A549 (cell line): ENCODE measurements around the gene NDEL1. TPM values are rescaled to one million over a fixed set of nuclear protein-coding genes. Genes with fewer than 3 reads are reported as not detected.

ENCODE experiments used
- ATAC-seq, 2 experiments: fragments of 200-7000 bp in 1 of 2; fragments of >200 bp in 1 of 2; cut with Nextera tagmentation in 1 of 2; cut with Tn5 transposase in 1 of 2; 3 replicates each; pipeline versions ENCODE4 v1.8.0 to v1.9.1; 2018 to 2020; ENCODE audit warnings: mild to moderate bottlenecking in 1 of 2, moderate library complexity in 1 of 2
- CTCF ChIA-PET: fragments of 300-600 bp; sonication (Branson Sonifier 250); formaldehyde crosslinking; extraction: SDS; loops from one replicate; lab custom pipeline; 2021; ENCODE audit warnings: antibody characterized with exemption, inconsistent platforms; lab: Yijun Ruan, JAX
- POLR2A ChIA-PET: fragments of 350-600 bp; formaldehyde crosslinking; extraction: SDS; loops from one replicate; lab custom pipeline; 2021; ENCODE audit warnings: antibody characterized with exemption, inconsistent platforms; lab: Yijun Ruan, JAX
- DNase-seq, 2 experiments: peaks; one replicate each; pipeline versions ENCODE4 v3.0.0 to v3.0.0-alpha.2; 2011 to 2016; ENCODE audit warnings: low read depth in 1 of 2, low spot score in 1 of 2
- FAIRE-seq: peaks from 2 replicates; lab custom pipeline; 2011; peaks lifted over from hg19 to GRCh38; lab: Jason Lieb, UNC
- H3K27ac ChIP-seq, 2 experiments: fragments of >200 bp; sonication (Bioruptor Twin); formaldehyde crosslinking; 3 replicates each; pipeline ENCODE4 v1.5.1; 2016 to 2017
- H3K4me1 ChIP-seq: fragments of >200 bp; sonication (Bioruptor Twin); formaldehyde crosslinking; 3 replicates; pipeline ENCODE4 v1.6.1; 2016
- H3K4me2 ChIP-seq: fragments of >200 bp; sonication (Bioruptor Twin); formaldehyde crosslinking; 3 replicates; pipeline ENCODE4 v1.6.1; 2016
- H3K4me3 ChIP-seq: fragments of >200 bp; sonication (Bioruptor Twin); formaldehyde crosslinking; 3 replicates; pipeline ENCODE4 v1.5.1; 2016
- H3K9me3 ChIP-seq: fragments of >200 bp; sonication (Bioruptor Twin); formaldehyde crosslinking; 3 replicates; pipeline ENCODE4 v1.6.1; 2016
- CBX8 ChIP-seq: fragments of 200-600 bp; sonication (generic); IDR thresholded peaks from 2 replicates; pipeline ENCODE4 v1.6.1; 2016
- CHD4 ChIP-seq: fragments of 200-600 bp; sonication (generic); IDR thresholded peaks from 2 replicates; pipeline ENCODE4 v1.6.1; 2016; ENCODE audit warnings: antibody characterized with exemption, mild to moderate bottlenecking, borderline replicate concordance
- CTCF ChIP-seq: fragments of >200 bp; sonication (Bioruptor Twin); formaldehyde crosslinking; IDR thresholded peaks from 3 replicates; pipeline ENCODE4 v1.5.1; 2016
- ELK1 ChIP-seq: fragments of 150-350 bp; IDR thresholded peaks from 2 replicates; pipeline ENCODE4 v1.6.1; 2014; ENCODE audit warnings: low read depth, mild to moderate bottlenecking, low read length
- FOSL2 ChIP-seq, 2 experiments: fragments of 450-650 bp in 1 of 2; fragments of >200 bp in 1 of 2; sonication (Bioruptor Twin) in 1 of 2; formaldehyde crosslinking; IDR thresholded peaks; 2 replicates each; pipeline versions ENCODE4 v1.5.0 to v1.6.1; 2016 to 2020; ENCODE audit warnings: mild to moderate bottlenecking in 1 of 2, moderate library complexity in 1 of 2
- FOXS1 ChIP-seq: fragments of 250-450 bp; sonication (Bioruptor Pico); IDR thresholded peaks from 2 replicates; pipeline ENCODE4 v1.5.0; 2020; ENCODE audit warnings: mild to moderate bottlenecking, moderate library complexity
- HEYL ChIP-seq: fragments of 250-450 bp; sonication (Bioruptor Pico); IDR thresholded peaks from 2 replicates; pipeline ENCODE4 v1.8.0; 2021; ENCODE audit warnings: mild to moderate bottlenecking, moderate library complexity
- HMGXB4 ChIP-seq: fragments of 250-450 bp; sonication (Bioruptor Pico); IDR thresholded peaks from 2 replicates; pipeline ENCODE4 v1.5.0; 2021; ENCODE audit warnings: mild to moderate bottlenecking, moderate library complexity, borderline replicate concordance
- HOXA7 ChIP-seq: fragments of 250-450 bp; sonication (Bioruptor Pico); IDR thresholded peaks from 2 replicates; pipeline ENCODE4 v1.5.0; 2020; ENCODE audit warnings: mild to moderate bottlenecking, moderate library complexity
- JUNB ChIP-seq: fragments of >200 bp; sonication (Bioruptor Twin); formaldehyde crosslinking; IDR thresholded peaks from 2 replicates; pipeline ENCODE4 v1.6.1; 2016
- KDM1A ChIP-seq: fragments of 200-600 bp; sonication (generic); IDR thresholded peaks from 2 replicates; pipeline ENCODE4 v1.6.1; 2016; ENCODE audit warnings: low read depth, mild to moderate bottlenecking
- MAFK ChIP-seq: fragments of 450-650 bp; IDR thresholded peaks from 2 replicates; pipeline ENCODE4 v1.6.1; 2014; ENCODE audit not compliant: partially characterized antibody
- NPAS2 ChIP-seq: fragments of 250-450 bp; sonication (Bioruptor Pico); IDR thresholded peaks from 2 replicates; pipeline ENCODE4 v1.8.0; 2022; ENCODE audit warnings: mild to moderate bottlenecking, moderate library complexity, borderline replicate concordance
- POLR2A ChIP-seq: IDR thresholded peaks from 2 replicates; pipeline ENCODE4 v1.6.1; 2012; ENCODE audit warnings: mild to moderate bottlenecking, low read length
- RAD21 ChIP-seq, 2 experiments: fragments of >200 bp in 1 of 2; sonication (Bioruptor Twin) in 1 of 2; formaldehyde crosslinking in 1 of 2; IDR thresholded peaks in 1 of 2; conservative IDR thresholded peaks in 1 of 2; 2 replicates in 1 of 2; 3 replicates in 1 of 2; pipeline ENCODE4 v1.6.1; 2012 to 2018; ENCODE audit warnings: inconsistent platforms in 1 of 2
- RCOR1 ChIP-seq: fragments of 150-350 bp; IDR thresholded peaks from 2 replicates; pipeline ENCODE4 v1.6.1; 2014; ENCODE audit warnings: antibody characterized with exemption, low read length, low read depth
- RFX5 ChIP-seq: fragments of 450-650 bp; IDR thresholded peaks from 2 replicates; pipeline ENCODE4 v1.7.1; 2014; ENCODE audit warnings: antibody characterized with exemption, mild to moderate bottlenecking, moderate library complexity
- SMC3 ChIP-seq: fragments of >200 bp; sonication (Bioruptor Twin); formaldehyde crosslinking; IDR thresholded peaks from 3 replicates; pipeline ENCODE4 v1.6.1; 2018; ENCODE audit warnings: inconsistent platforms
- SREBF2 ChIP-seq: fragments of 450-650 bp; IDR thresholded peaks from 2 replicates; pipeline ENCODE4 v1.6.1; 2014; ENCODE audit warnings: mild to moderate bottlenecking, moderate library complexity
- TP53 ChIP-seq: fragments of 250-450 bp; sonication (Bioruptor Pico); IDR thresholded peaks from 2 replicates; pipeline ENCODE4 v1.5.0; 2021; ENCODE audit warnings: mild to moderate bottlenecking, moderate library complexity
- ZC3H11A ChIP-seq: fragments of 450-650 bp; IDR thresholded peaks from 2 replicates; pipeline ENCODE4 v1.6.1; 2014; ENCODE audit warnings: antibody characterized with exemption, mild to moderate bottlenecking
- ZFP36 ChIP-seq: fragments of 450-650 bp; IDR thresholded peaks from 2 replicates; pipeline ENCODE4 v1.6.1; 2014; ENCODE audit warnings: borderline replicate concordance; ENCODE audit not compliant: partially characterized antibody
- ZNF302 ChIP-seq: fragments of 250-450 bp; sonication (Bioruptor Pico); IDR thresholded peaks from 2 replicates; pipeline ENCODE4 v1.9.0; 2021; ENCODE audit warnings: inconsistent platforms, mild to moderate bottlenecking, moderate library complexity
- WGBS: methylation state at CpG from one replicate; pipeline ENCODE4 v1.1.6; 2017; ENCODE audit errors: missing lambda C conversion rate; 5-methylcytosine and 5-hydroxymethylcytosine counted together
- polyA plus RNA-seq, 4 experiments: library from polyadenylated mRNA; depleted of rRNA in 3 of 4; stranded (reverse); fragments of >200 nt; fragmentation: RNase III in 1 of 4; extraction: RNeasy Plus Mini Kit Qiagen cat#74134 plus additional on column Dnase treatment in 1 of 4; gene quantifications; 2 replicates in 3 of 4; 3 replicates in 1 of 4; pipeline ENCODE4 v1.2.3, GENCODE V29; 2011 to 2017

The NDEL1 gene
- polyA plus RNA-seq, 2 of the 4 experiments (the other 2 are of a cell fraction) = 53.3 to 91.0 TPM

GRCh38 chr17:8406174-8406573 lies 29.5 kb upstream of the NDEL1 start:
- FAIRE-seq = no peak

DNA sequence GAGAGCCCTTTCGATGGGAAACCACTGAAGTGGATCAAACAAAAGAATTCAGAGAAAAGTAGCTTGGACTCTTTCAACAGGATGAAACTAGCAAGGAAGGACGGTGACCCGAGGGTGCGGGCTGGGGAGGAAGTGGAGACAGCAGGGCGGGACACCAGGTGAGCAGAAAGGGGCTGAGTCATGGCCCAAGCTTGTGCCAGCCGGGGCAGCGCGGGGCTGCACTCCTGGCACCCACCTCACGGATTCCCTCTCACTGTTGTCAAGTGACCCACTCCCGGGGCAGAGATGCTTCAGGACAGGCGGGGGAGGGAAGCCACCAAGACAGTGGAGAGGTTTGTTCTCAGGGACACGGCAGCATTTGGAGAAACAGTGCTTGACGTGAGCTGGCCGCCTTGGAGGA lies 27.3 kb upstream of the NDEL1 start:
- Histone ChIP-seq H3K4me3 (no peak overlapping the region), H3K4me1 (peaks cover 6% of the 10 kb centered on the region; the same call in 2 of the 3 replicates), H3K27ac (peak overlapping the region in 1 of 2 experiments; percentile 17; a peak in 1 of 6 replicates), H3K4me2 (0 out of 3 replicates have a peak overlapping the region, but pooled peaks have one; percentile 14), H3K9me3 (no peaks in the 10 kb centered on the region)
- WGBS = 63% methylated on average over 14 of the region's 14 CpGs
- ChIA-PET CTCF (interaction anchor here (1.8 to 9.9 kb wide), 6 partner anchors 10 to 378 kb away, joined by 6 to 112 read pairs (median 31); partner anchors contain the start of gene RNF222), POLR2A (interaction anchor here (0.8 kb wide), 1 partner anchor 25 kb away, joined by 3 read pairs; the partner anchor contains the start of gene RPL26)
- no peak for FAIRE-seq
- peak; percentile 33 to 44 for DNase-seq
- peak; percentile 4 to 13; a peak in 2 of 6 replicates for ATAC-seq
- TF ChIP-seq FOSL2 (IDR thresholded peaks at IDR 0.05) = no peak
- peak; percentile 7; the same call in 1 of the 2 replicates for TF ChIP-seq FOSL2 (CRISPR knock-in tag; IDR thresholded peaks at IDR 0.05)
- TF ChIP-seq NPAS2 (CRISPR knock-in tag) = no peak
- TF ChIP-seq ZC3H11A = no peak
- peak; percentile 29 for TF ChIP-seq MAFK
- no peak for TF ChIP-seq JUNB
- TF ChIP-seq HOXA7 = no peak
- no peak for TF ChIP-seq ELK1
- TF ChIP-seq POLR2A = no peak
- TF ChIP-seq, all 56 proteins: peak for 2

More at GRCh38 chr17:8406174-8406573, 29.5 kb upstream of the NDEL1 start:
- no peak overlapping the region for H3K4me3 ChIP-seq
- TF ChIP-seq ZNF302 (CRISPR knock-in tag) = no peak
- no peak for TF ChIP-seq CHD4
- TF ChIP-seq HMGXB4 (CRISPR knock-in tag) = no peak
- TF ChIP-seq FOXS1 = no peak
- no peak for TF ChIP-seq KDM1A
- no peak for TF ChIP-seq ZC3H11A
- TF ChIP-seq RCOR1 = no peak
- no peak for TF ChIP-seq RFX5
- no peak for TF ChIP-seq ZFP36
- no peak for TF ChIP-seq CBX8
- TF ChIP-seq NPAS2 (CRISPR knock-in tag) = no peak
- TF ChIP-seq SREBF2 = no peak
- ATAC-seq (no peak), DNase-seq (no peak)
- 32% methylated on average over 2 of the region's 2 CpGs for WGBS
- H3K4me1 ChIP-seq = peaks cover 6% of the 10 kb centered on the region; the same call in 2 of the 3 replicates
- no peaks in the 10 kb centered on the region for H3K9me3 ChIP-seq
- ChIA-PET POLR2A (interaction anchor here (1.3 kb wide), 1 partner anchor 23 kb away, joined by 3 read pairs; no protein-coding TSS in a partner anchor), CTCF (interaction anchor here (0.7 to 9.9 kb wide), 4 partner anchors 15 to 488 kb away, joined by 3 to 112 read pairs (median 4); no protein-coding TSS in a partner anchor)
- H3K27ac ChIP-seq = no peak overlapping the region
- H3K4me2 ChIP-seq = no peak overlapping the region

- no peak overlapping the region for H3K4me3 ChIP-seq
- 26% methylated on average over 19 of the region's 19 CpGs for WGBS
- CTCF ChIA-PET = interaction anchor here (0.5 to 9.9 kb wide), 67 partner anchors 8 to 1382 kb away, joined by 3 to 112 read pairs (median 4); partner anchors contain the start of genes CCDC42, NDEL1 and RNF222
- POLR2A ChIA-PET = interaction anchor here (1.1 to 1.2 kb wide), 4 partner anchors 25 to 27 kb away, joined by 3 to 7 read pairs (median 4); partner anchors contain the start of gene NDEL1
- H3K4me1 ChIP-seq = peaks cover 6% of the 10 kb centered on the region; the same call in 2 of the 3 replicates
- ATAC-seq = peak; percentile 91 to 97
- no peak overlapping the region for H3K27ac ChIP-seq
- peak; percentile 73 for FAIRE-seq
- DNase-seq = peak; percentile 79 to 91
- no peak for TF ChIP-seq HEYL (CRISPR knock-in tag)
- no peak for TF ChIP-seq FOSL2 (IDR thresholded peaks at IDR 0.05)
- peak; percentile 67 for TF ChIP-seq FOSL2 (CRISPR knock-in tag; IDR thresholded peaks at IDR 0.05)
- TF ChIP-seq RAD21 (conservative IDR thresholded peaks at IDR 0.05 in 1 of 2, IDR thresholded peaks at IDR 0.05 in 1 of 2) = peak; percentile 90
- TF ChIP-seq SMC3 = peak; percentile 96
- no peak for TF ChIP-seq TP53 (CRISPR knock-in tag)
- peak; percentile 96 for TF ChIP-seq CTCF
- H3K4me2 ChIP-seq = peak overlapping the region; percentile 62
- no peaks in the 10 kb centered on the region for H3K9me3 ChIP-seq
Observed at GRCh38 chr17:8409966-8410882, 25.5 kb upstream of the NDEL1 start.
